Peyer's patch (tissue), 4 donors: ENCODE measurements around the gene APBB3.

Source experiments
- POLR2A ChIP-seq, 2 donors: fragments of 450-650 bp; IDR thresholded peaks; one replicate each; pipeline ENCODE4 v1.5.1; 2017; ENCODE audit warnings: antibody characterized with exemption in 2 of 2, mild to moderate bottlenecking in 2 of 2, moderate library complexity in 2 of 2
- TF ChIP-seq, protein P1 (sequence below), 6 experiments: fragments of 450-650 bp in 4 of 6; fragments of 200-600 bp in 2 of 6; sonication (generic) in 1 of 6; IDR thresholded peaks; one replicate each; pipeline ENCODE4 v1.5.1; 2017 to 2019; ENCODE audit warnings: antibody characterized with exemption in 6 of 6, mild to moderate bottlenecking in 3 of 6, moderate library complexity in 1 of 6

DNA sequence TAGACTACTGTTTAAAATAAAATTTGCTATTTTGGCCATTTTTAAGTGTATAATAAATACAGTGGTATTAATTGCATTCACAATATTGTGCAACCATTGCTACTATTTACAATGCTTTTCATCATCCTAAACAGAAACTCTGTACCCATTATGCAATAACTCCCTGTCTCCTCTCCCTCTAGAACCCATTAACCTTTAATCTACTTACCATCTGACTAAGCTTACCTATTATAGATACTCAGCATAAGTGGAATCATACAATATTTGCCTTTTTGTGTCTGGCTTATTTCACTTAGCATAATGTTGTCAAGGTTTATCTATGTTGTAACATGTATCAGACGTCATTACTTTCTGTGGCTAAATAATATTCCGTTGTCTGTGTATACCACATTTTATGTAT is 42.6 kb upstream of the APBB3 start:
- TF ChIP-seq, protein P1, sequence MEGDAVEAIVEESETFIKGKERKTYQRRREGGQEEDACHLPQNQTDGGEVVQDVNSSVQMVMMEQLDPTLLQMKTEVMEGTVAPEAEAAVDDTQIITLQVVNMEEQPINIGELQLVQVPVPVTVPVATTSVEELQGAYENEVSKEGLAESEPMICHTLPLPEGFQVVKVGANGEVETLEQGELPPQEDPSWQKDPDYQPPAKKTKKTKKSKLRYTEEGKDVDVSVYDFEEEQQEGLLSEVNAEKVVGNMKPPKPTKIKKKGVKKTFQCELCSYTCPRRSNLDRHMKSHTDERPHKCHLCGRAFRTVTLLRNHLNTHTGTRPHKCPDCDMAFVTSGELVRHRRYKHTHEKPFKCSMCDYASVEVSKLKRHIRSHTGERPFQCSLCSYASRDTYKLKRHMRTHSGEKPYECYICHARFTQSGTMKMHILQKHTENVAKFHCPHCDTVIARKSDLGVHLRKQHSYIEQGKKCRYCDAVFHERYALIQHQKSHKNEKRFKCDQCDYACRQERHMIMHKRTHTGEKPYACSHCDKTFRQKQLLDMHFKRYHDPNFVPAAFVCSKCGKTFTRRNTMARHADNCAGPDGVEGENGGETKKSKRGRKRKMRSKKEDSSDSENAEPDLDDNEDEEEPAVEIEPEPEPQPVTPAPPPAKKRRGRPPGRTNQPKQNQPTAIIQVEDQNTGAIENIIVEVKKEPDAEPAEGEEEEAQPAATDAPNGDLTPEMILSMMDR (IDR thresholded peaks at IDR 0.05) = peak in 1 of 6 experiments; percentile 9
- TF ChIP-seq POLR2A (IDR thresholded peaks at IDR 0.05) = no peak
